SH-SY5Y (cell line): Measurements from ENCODE around the gene CUBN.

ENCODE experiments used
- GATA2 ChIP-seq: IDR thresholded peaks from 2 replicates; pipeline ENCODE4 v1.6.1; 2011; ENCODE audit warnings: mild to moderate bottlenecking, low read depth, low read length
- GATA3 ChIP-seq: IDR thresholded peaks from 2 replicates; pipeline ENCODE4 v1.6.1; 2011; ENCODE audit warnings: low read depth, mild to moderate bottlenecking, low read length, moderate library complexity

The CUBN gene

GRCh38 chr10:17151716-17152115 is 22.1 kb upstream of the CUBN start:
- no peak for TF ChIP-seq GATA2
- no peak for TF ChIP-seq GATA3

- TF ChIP-seq GATA3 (no peak), GATA2 (no peak)
Measured at GRCh38 chr10:17147884-17148489, 18.4 kb upstream of the CUBN start.

GRCh38 chr10:17146892-17147291 is 17.3 kb upstream of the CUBN start:
- TF ChIP-seq GATA3, result no peak
- no peak for TF ChIP-seq GATA2

GRCh38 chr10:17145239-17145638 is 15.6 kb upstream of the CUBN start:
- TF ChIP-seq GATA3 (no peak), GATA2 (no peak)

- TF ChIP-seq GATA2, result no peak
- TF ChIP-seq GATA3, result no peak
Measured at GRCh38 chr10:17144757-17145156, 15.1 kb upstream of the CUBN start.

- TF ChIP-seq GATA2, result no peak
- no peak for TF ChIP-seq GATA3
Measured at GRCh38 chr10:17144032-17144431, 14.4 kb upstream of the CUBN start.

- TF ChIP-seq GATA2, result no peak
- TF ChIP-seq GATA3, result no peak
Measured at GRCh38 chr10:17143055-17143690, 13.6 kb upstream of the CUBN start.

- TF ChIP-seq GATA2, result no peak
- TF ChIP-seq GATA3, result no peak
Measured at GRCh38 chr10:17141504-17142229, 12.1 kb upstream of the CUBN start.

GRCh38 chr10:17140386-17140761 is 10.8 kb upstream of the CUBN start:
- TF ChIP-seq GATA3, result no peak
- TF ChIP-seq GATA2, result no peak

GRCh38 chr10:17138460-17139042 is 8.9 kb upstream of the CUBN start:
- no peak for TF ChIP-seq GATA2
- no peak for TF ChIP-seq GATA3

- no peak for TF ChIP-seq GATA2
- TF ChIP-seq GATA3, result no peak
Measured at GRCh38 chr10:17134737-17135260, 5.2 kb upstream of the CUBN start.

- TF ChIP-seq GATA3 (no peak), GATA2 (no peak)
Measured at GRCh38 chr10:17134282-17134681, 4.7 kb upstream of the CUBN start.

GRCh38 chr10:17128261-17128660 is 1.4 kb downstream of the CUBN start:
- TF ChIP-seq GATA3, result no peak
- no peak for TF ChIP-seq GATA2

- TF ChIP-seq GATA2, result no peak
- TF ChIP-seq GATA3, result no peak
Measured at GRCh38 chr10:17126327-17126726, 3.3 kb downstream of the CUBN start.
